ENCODE measurements around the gene EBF3. TPM values are rescaled to one million over a fixed set of nuclear protein-coding genes. Genes with fewer than 3 reads are reported as not detected.

The EBF3 gene, protein sequence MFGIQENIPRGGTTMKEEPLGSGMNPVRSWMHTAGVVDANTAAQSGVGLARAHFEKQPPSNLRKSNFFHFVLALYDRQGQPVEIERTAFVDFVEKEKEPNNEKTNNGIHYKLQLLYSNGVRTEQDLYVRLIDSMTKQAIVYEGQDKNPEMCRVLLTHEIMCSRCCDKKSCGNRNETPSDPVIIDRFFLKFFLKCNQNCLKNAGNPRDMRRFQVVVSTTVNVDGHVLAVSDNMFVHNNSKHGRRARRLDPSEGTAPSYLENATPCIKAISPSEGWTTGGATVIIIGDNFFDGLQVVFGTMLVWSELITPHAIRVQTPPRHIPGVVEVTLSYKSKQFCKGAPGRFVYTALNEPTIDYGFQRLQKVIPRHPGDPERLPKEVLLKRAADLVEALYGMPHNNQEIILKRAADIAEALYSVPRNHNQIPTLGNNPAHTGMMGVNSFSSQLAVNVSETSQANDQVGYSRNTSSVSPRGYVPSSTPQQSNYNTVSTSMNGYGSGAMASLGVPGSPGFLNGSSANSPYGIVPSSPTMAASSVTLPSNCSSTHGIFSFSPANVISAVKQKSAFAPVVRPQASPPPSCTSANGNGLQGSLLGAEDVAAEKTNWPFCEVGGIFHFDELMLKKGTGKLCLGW
- 100 to 1,000 TPM in 1 of 10 donors, 10 to 100 TPM in 9; 62.5 to 103 (median 69.3) TPM for polyA plus RNA-seq (ENCODE audit: insufficient read length in 10 of 10)
- long read RNA-seq, donor 1, full-length matches to known transcripts, result 2 of 2 reads
- long read RNA-seq, donor 1, partial matches to known transcripts, result 0 of 2 reads
- long read RNA-seq, donor 1, other reads (novel, unspliced or antisense), result 0 of 2 reads
- long read RNA-seq, donor 2, full-length matches to known transcripts, result 2 of 2 reads
- long read RNA-seq, donor 2, partial matches to known transcripts, result 0 of 2 reads
- long read RNA-seq, donor 2, other reads (novel, unspliced or antisense), result 0 of 2 reads
- long read RNA-seq, donor 3, result 0 reads
- long read RNA-seq, donor 4, partial matches to known transcripts, result 0 of 1 reads
- long read RNA-seq, donor 4, other reads (novel, unspliced or antisense), result 0 of 1 reads
- long read RNA-seq, donor 5, full-length matches to known transcripts, result 4 of 4 reads
- long read RNA-seq, donor 5, partial matches to known transcripts, result 0 of 4 reads
- long read RNA-seq, donor 5, other reads (novel, unspliced or antisense), result 0 of 4 reads
- long read RNA-seq, donor 6, full-length matches to known transcripts, result 3 of 3 reads
- long read RNA-seq, donor 6, partial matches to known transcripts, result 0 of 3 reads
- long read RNA-seq, donor 6, other reads (novel, unspliced or antisense), result 0 of 3 reads
- long read RNA-seq, donor 7, full-length matches to known transcripts, result 2 of 2 reads
- long read RNA-seq, donor 7, partial matches to known transcripts, result 0 of 2 reads
- long read RNA-seq, donor 7, other reads (novel, unspliced or antisense), result 0 of 2 reads
- long read RNA-seq, donor 8, full-length matches to known transcripts, result 2 of 2 reads
- long read RNA-seq, donor 8, partial matches to known transcripts, result 0 of 2 reads
- long read RNA-seq, donor 8, other reads (novel, unspliced or antisense), result 0 of 2 reads
- long read RNA-seq, donor 9, result 0 reads

- DNase-seq, result peak; percentile 92 to 98 (median 96)
These were observed at the start of gene EBF3 for GRCh38 chr10:129963641-129964501. EBF3 (minus strand) TSS chr10:129964274; CDS start chr10:129963768, 506 bp downstream.

- peak in 2 of 3 donors; percentile 62 to 72 for DNase-seq
These were observed 49.5 kb upstream of the EBF3 start for GRCh38 chr10:130013335-130014262.

DNA sequence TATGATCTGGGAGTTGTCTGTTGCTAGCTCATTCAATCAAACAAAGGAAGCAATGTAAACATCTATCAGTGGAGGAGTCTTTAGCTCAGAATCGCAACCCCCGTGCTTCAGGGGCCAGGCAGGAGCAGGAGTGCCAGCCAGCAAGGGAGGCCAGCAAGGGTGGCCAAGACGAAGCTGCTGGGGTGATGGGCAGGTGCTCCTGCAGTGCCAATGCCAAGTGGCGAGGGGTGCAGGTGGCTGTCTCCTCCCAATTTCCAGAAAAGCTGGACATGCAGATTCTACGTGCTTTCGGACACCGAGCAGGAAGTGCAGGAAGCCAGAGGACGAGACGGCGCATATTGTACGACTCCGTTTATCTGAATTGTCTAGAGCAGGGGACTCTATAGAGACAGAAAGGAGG is 48.1 kb upstream of the EBF3 start:
- DNase-seq, result no peak

- no peak for DNase-seq
These were observed 46.6 kb upstream of the EBF3 start for GRCh38 chr10:130010653-130011052.

DNA sequence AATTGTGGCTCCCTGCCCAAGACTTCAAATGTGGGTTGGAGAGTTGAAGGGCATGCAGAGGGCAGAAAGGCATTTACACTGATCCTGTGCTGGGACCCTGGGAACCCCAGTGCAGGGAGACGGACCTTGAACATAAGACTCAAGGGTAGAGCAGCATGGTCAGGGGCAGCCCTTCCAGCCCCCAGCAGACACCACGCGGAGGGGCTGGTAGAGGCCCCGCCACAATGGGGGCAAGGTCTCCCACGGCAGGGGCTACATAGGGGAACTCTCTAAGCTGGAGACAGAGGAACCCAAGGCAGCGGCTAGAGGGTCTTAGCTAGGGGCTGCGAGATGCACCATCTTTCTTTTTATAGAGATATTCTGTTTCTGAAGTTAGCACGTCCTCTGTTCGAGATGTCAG is 45.2 kb upstream of the EBF3 start:
- no peak for DNase-seq

DNA sequence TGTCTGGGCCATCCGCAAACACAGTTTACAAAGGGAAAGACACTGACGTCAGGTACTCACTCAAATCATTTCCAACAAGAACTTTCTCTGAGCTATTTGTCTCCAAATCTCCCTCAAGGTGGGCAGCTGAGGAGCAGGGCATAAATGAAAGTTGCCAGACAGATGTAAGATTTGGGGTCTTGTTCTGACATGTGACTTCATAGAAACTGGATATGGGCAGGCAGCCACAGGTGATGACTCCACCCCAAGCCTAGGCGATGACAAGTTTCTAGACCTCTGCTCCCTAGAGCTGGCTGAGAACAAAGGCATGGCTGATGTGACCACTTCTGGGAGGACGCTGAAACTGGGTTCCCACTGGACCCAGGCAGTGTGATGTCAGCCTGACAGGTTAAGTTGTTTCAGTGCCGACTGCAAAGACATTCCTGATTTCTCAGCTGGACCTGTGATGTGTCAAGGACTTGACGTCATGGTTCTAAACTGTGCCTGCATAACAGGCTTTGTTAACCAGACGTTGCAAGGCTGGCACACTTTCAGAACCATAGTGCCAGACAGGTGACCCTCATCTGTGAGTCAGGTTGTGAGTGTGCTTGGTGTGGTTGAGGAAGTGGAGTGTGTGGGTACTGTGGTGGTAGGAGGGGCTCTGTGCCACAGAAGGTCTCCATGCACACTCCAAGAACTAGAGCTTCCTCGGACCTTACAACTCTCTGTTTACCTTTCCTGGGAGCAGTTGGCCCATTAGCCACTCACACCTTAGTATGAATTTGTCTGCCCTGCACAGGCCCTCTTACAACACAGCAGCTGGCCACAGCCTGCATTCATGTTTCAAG is 39.9 kb upstream of the EBF3 start:
- no peak for DNase-seq

- DNase-seq, result no peak
These were observed 39.1 kb upstream of the EBF3 start for GRCh38 chr10:130003166-130003565.

- DNase-seq, result no peak
These were observed 38.5 kb upstream of the EBF3 start for GRCh38 chr10:130002606-130003005.

- DNase-seq, result no peak
These were observed 36.8 kb upstream of the EBF3 start for GRCh38 chr10:130000918-130001317.

DNA sequence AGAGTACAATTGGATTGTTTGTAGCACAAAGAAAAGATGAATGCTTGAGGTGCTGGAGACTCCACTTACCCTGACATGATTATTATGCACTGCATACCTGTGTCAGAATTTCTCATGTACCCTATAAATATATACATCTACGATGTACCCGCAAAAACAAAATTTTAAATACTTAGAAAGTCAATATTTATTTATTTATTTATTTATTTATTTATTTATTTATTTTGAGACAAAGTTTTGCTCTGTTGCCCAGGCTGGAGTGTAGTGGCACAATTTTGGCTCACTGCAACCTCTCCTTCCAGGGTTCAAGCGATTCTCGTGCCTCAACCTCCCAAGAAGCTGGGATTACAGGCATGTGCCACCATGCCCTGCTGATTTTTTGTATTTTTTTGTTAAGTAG is 35.1 kb upstream of the EBF3 start:
- DNase-seq, result no peak

GRCh38 chr10:129993621-129994020 is 29.5 kb upstream of the EBF3 start:
- DNase-seq, result peak in 1 of 3 donors; percentile 42

GRCh38 chr10:129992356-129992755 is 28.3 kb upstream of the EBF3 start:
- DNase-seq, result no peak

- no peak for DNase-seq
These were observed 18.8 kb upstream of the EBF3 start for GRCh38 chr10:129982825-129983224.

DNA sequence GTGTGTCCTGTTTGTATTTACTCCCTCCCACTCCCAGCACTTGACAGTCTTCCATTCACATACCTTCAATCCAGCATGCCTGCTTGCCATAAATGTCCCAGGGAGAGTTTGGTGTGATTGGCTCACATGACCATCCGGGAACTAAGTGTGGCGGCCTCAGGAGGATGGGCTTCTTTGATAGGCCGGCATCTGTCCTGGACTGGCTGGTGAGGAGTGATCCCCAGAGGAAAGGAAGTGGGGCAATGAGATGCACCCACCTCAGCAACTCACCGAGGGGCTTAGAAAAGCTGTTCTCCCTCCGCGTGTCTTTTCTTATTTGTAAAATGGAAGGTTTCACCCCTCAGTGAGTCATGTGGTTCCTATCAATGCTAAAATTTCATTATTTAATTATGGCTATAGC is 14.9 kb upstream of the EBF3 start:
- DNase-seq, result no peak

DNA sequence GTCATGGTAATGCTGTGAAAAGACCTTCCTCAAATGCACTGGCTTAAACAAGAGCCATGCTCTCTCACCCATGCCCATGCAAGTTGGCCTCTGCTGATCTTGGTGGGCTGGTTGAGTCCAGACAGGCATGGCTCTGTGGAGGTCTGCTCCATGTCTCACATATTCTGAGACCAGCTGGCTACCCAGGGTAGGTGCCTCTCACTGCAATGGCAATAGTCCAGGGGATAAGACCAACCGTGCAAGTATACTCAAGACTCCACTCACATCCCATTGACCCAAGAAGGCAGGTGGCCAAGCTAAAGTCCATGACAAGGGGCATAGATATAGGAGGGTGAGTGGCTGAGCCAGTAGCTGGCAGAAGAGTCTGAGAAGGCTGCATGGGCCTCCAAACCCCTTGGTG is 14.2 kb upstream of the EBF3 start:
- DNase-seq, result no peak

DNA sequence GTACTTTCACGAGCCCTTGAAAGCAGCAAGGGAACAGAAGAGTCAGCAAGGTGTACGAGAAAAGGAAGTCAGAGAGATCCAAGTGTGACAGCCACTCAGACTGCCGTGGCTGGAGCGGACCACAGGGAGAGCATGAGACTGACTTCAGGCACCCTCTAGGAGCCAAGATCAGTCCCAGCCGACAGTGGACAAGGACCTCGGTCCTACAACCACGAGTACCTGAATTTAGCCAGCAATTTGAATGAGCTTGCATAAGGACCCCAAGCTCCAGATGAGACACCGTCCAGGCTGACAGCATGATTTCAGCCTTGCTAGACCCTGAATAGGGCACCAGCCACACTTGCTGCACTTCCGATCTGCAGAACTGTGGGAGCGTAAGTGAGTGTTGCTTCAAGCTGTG is 13.7 kb upstream of the EBF3 start:
- DNase-seq, result no peak

- DNase-seq, result peak in 1 of 3 donors; percentile 20
These were observed 9.6 kb upstream of the EBF3 start for GRCh38 chr10:129973674-129974059.
